ENCODE data around the gene DNAH9.
"Not testable (repeated sequence)": the region's sequence is repeated elsewhere in the genome, so short reads cannot be mapped to it uniquely, and the experiment has no call there.

The DNAH9 gene

DNA sequence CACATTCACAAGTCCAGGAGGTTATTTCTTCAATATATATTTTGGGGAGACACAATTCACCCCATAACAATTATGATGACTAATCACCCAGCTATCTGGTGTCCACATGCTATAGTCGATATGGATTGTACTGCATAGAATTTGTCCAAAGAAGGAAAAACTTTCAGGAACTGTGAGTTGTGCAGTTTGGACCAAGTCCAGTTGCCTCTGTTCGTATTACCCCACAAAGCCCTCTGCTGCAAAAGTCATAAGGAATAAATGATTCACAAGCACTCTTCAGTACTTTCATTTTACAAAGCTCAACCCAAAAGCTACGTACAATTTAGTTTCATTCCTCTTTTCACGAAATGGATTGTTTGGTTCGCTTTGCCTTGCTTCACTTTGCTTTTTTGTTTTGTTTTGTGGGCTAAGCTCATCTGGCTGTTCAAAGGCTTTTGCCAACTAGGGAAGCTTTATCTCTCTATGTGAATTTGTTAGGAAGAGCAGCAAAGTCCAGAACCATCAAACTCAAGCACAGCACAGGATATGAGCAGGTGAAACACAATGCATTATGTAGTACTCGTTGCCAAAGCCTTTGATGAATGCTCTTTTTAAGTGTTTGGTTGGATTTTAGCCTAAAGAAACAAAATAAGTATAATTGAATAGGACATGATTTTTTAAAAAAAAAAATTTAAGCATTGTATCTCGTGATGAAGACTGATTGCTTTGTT, 300.4 kb downstream of the DNAH9 start:
- intact Hi-C loops (cut with DNase I), result no loop called here
- no peak for DNase-seq

DNA sequence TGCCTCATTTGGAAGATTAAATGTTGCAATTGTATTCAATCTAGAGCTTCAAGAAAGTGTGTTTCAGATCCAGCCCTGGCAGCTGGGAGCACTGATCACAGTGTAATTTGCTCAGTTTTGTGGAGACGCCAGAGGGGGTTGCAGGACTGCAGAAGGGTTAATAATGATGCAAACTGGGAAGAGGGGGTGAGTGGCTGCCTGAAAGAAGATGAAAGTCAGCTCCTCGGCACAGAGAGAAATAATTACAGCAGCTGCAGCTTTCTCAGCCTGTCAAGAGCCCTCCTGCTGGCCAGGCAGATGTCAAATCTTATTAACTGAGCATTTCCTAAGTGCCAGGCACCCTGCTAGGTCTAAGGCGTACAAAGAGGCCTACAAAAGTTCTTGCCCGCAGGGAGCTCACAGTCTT, 301.3 kb downstream of the DNAH9 start:
- DNase-seq, result peak in 2 of 10 donors; percentile 17 to 53
- intact Hi-C loops (cut with DNase I), result no loop called here

DNA sequence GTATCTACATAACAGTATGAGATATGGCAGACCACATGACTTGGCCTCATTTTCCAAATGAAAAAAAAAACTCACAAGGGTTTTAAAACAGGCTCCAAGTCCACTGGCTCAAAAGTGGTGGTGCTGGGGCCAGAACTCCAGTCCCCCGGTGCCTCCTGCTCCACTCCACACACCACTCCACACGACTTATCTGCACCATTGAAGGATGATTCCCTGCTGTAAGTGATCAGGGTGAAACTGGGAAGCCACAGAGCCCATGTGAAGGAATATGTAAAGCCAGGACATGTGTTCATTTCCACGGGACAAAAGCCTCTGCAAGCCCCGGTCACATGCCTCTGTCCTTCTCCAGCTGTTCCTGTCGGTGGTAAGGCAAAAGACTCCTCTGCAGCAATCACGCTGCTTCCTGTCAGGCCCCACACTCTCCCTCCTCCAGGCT, 301.8 kb downstream of the DNAH9 start:
- DNase-seq, result no peak
- intact Hi-C loops (cut with DNase I), result no loop called here

DNA sequence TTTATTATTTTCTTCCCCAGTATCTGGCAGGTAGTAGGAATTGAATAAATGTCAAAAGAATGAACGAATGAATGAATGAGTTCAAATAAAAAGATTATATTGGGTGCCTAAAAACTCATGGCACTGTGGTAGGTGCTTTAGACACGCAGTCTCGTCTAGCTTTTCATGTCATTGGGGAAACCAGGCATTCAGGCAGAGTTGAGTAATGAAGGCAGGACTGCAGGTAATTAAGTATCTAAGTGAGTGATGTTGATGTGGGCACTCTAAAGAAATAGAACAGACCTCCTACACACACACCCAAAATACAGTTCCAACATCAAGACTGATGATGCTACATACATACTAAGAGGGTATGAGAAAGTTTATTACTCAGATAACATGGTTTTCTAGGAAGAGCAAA, 302.4 kb downstream of the DNAH9 start:
- intact Hi-C loops (cut with DNase I), result no loop called here
- no peak for DNase-seq

DNA sequence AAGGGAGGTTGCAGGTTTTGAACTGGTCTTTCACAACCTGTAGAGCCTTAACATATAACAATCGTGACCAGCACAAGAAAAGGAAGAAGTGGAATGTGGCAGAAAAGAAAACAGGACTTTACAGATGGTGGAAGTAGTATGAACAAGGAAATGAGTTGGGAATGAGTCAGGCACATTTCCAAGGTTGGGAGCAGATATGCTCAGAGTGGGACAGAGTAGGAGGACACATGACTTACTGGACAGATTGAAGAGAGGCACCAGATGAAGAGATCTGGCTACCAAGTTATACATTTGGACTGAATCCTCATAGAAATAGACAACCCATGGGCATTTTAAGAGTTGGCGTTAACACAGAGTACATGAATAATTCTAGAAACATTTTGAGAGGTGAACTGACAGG, 303.7 kb downstream of the DNAH9 start:
- intact Hi-C loops (cut with DNase I), result no loop called here
- no peak for DNase-seq

DNA sequence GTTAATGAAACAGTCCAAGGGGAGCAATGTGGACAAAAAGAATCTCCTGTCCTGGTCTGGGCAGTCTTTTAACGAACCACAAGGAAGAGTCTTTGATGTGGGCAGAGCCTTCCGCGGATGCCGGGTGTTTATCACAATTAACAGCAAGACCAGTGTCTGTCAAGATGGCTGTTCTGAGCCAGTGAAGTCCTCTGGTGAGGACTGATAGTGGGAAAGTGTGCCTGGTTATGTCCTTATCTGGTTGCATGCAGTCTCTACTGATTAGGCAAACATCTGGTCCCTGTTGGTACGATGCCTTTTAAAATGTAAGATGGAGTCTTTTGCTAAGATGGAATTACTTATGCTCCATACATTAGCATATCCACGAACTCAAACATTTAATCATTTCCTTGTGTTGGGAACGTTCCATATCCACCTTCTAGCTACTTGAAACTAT, 310.5 kb downstream of the DNAH9 start:
- intact Hi-C loops (cut with DNase I), result no loop called here
- no peak for DNase-seq

DNA sequence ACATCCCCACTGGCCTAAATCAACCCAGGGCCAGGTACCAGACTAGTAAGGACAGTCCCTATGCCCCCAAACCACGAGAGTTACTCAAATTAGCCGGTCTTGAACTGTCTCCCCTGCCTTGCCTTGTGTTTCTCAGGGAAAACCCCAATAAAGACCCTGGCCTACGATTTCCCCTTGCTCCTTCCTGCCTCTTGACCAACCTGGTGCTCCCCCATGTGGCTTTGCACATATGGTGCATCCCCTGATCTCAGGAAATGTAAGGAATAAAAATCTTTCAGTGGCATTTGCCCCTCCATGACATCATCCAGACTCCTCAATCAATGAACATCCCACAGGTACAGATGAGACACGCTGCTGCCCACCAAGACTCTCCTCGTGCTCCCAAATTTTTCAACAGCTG, 311.1 kb downstream of the DNAH9 start:
- intact Hi-C loops (cut with DNase I), result no loop called here
- DNase-seq, result no peak

DNA sequence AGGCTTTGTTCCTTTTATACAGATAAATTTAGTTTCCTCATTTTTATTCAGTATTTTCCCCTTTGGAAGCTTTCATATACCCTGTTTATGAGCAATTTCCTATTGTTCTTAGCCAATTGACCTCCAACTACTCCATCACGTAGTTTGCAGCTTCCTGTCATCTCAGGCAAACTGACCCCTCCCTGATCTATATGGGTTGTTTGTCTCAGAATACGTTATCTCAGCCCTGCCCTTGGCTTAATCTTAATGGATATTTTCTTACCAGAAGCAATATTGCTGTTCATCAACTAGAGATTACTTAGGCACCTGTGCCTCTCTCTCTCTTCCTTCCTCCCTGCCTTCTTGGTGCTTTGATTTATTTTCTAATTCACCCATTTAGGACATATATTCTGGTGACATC, 317.8 kb downstream of the DNAH9 start:
- intact Hi-C loops (cut with DNase I), result no loop called here
- DNase-seq, result no peak

DNA sequence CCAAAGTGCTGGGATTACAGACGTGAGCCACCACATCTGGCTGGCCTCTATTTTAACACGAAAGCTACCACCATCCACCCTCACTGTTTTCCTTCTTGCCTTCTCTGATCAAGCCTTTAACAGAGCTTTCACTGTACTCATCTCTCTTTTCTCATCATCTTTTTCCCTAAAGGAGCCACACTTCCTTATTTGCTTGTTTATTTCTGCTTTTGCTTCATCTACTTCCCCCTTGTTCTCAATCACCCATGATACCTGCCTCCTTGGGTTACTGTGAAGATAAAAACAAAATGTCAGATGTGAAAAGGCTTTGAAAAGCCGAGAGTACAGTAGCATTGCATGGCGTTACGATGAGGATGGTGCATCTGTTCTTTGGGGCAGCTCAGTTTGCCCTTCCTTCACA, 319.1 kb downstream of the DNAH9 start:
- no peak for DNase-seq
- intact Hi-C loops (cut with DNase I), result no loop called here

DNA sequence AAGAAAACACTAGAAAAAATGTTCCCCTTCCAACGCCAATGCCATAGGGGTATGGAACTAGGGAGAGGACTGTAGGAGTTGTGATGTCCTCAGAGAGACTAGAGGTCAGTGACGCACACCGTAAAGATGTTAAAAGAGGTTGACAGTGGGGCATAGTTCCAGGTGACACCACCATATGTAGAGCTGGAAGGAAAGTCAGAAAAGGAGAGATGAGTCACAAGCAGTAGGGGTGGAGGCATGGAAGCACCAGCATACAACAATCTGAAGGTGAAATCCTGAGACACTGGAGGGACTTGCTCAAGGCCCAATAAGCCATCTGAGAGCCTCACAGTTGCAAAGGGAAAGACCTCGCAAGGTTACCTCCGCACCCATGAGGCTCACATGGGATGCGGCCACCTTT, 323.0 kb downstream of the DNAH9 start:
- DNase-seq, result no peak
- intact Hi-C loops (cut with DNase I), result no loop called here

DNA sequence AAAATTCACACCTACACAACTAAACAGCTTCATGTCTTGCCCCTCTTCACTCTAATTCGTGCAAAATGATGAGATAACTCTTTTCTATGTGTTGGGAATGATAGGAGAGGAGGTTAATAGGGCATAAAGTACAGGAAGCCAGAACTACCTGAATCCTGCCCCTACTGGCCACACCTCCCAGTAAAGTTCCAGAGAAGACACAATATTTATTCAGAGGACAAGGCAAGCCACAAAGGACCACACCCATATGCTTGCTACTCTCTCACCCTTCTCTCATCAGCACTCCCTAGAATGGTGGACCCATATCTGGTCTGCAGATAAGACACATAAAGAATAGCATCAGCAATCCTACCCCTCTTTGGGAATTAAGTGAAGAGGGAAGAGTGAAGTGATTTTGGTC, 324.4 kb downstream of the DNAH9 start:
- DNase-seq, result no peak
- intact Hi-C loops (cut with DNase I), result no loop called here

DNA sequence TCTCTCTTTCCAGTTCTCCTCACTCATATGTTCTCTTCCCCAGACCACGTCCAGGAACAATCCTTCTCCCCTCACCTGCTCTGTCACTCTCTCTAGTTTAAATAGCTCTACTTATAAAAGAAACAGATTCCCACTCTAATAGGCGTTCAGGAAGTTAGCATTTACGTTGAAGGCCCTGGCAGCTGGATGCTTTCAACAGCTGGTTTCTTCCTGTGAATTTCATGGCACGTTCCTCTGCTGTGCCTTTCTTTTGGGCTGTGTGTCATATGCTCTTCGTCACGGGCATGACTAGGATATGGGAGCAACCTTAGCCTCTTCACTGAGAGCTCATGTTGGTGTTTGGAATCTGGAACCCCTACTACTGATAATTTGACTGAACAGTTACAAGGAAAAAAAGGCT, 325.8 kb downstream of the DNAH9 start:
- no peak for DNase-seq

DNA sequence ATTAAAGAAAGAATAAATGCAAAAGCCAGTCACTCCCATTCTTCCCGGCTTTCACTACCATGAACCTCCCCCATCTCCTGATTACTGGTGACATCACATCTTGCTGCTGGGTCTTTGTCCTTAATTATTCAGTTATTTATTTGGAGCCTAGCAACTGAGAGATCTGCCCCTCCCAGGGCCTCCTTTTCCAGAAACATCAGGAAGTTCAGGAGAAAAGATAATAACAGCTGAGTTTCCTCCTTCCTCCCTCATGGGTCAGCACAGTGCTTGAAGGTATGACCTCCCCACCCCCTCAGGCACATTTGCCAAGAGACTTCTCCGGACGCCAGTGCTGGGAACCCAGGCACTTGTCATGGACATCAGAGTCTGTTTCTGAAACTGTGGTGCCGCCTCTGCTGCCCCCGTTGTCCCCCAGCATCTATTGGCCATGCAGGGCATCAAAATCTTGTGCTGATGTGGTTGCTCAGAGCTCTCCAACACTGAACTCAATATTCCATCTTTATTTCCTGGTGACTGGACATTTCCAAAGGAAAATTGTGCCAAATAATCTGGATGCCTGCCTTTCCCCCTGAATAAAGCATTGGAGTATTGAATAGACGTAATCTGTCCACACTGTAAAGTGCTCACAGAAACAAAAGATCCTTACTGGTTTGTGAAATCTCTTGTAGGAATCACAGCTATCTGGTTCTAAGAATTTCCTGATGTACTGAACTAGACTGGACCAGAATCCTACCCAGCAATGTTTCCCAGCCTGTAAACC, 327.2 kb downstream of the DNAH9 start:
- no peak for DNase-seq
- intact Hi-C loops (cut with DNase I), result no loop called here

More for the DNA sequence above, 325.8 kb downstream of the DNAH9 start:
- intact Hi-C loops (cut with DNase I), result no loop called here

DNA sequence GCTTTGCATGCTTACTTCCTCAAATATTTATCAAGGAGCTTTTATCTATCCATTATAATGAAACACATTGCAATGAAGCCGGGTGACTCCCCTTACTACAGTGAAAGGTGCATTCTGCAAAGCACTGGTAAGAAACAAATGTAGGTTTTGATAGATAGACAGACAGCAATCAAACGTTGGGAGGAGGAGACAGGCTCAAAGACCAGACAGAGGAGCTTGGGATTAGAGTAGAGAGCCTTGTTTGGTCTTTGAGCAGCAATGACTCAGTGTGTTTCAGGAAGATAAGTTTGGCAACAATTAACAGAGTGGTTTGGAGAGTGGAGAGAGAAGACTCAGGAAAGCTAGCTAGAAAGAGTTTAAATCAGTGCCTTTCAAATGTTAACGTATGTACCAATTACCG, 330.2 kb downstream of the DNAH9 start:
- DNase-seq, result no peak
- intact Hi-C loops (cut with DNase I), result no loop called here

DNA sequence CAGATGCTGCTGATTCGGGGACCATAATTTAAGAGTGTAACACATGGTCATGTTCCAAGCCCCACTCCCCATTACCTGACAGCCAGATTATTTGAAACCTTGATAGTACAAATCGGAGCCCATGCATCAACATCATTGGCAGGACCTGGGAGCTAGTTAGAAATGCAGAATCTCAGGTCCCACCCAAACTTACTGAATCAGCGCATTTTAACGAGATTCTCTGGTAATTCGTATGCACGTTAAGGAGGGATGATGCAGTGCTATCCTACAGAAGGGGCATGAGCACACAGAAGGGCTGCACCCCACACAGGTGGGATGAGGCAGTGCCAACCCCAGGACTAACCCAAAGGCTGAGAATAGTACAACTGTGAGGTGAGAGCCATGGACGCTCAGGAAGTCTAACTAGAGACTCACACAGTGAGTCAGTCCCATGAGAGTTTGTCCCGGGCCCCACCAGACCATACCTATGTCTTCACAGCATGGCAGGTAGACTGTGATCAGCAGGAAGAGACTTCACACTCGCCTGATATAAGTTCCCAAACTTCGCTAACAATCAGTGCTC, 334.1 kb downstream of the DNAH9 start:
- intact Hi-C loops (cut with DNase I), result no loop called here
- no peak for DNase-seq

DNA sequence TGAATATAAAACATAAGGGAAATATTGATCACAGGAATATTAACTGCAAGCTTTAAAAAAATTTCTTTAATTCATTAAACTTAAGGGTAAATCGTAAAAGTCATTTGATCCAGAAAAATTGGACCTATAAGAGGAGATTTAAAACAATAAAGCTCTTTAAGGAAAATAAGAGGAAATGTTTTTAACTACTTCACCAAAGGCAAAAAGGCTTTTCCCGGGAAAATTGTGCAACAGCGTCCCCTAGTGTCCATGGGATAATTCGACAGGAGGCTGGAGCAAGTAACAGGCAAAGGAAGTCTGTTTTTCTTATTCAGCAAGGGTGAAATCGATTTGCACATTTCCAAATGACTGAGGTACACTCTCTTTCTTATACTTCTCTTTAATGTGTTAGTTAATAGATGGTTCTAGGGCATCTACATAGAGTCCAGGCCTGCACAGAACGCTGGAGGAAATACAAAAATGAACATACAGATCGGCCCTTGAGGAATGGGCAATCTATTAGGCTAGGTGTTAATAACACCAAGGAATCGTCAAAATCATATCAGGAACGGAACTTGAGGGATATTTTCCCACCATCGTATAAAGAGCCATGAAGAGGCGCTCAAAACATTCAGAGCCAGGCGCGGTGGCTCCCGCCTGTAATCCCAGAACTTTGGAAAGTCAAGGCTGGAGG, 337.6 kb downstream of the DNAH9 start:
- DNase-seq, result peak in 8 of 10 donors; percentile 45 to 94 (median 71)
- intact Hi-C loops (cut with DNase I), result loop anchor here (5.0 kb wide), 1 partner anchor 1059 kb away; no protein-coding TSS in a partner anchor

DNA sequence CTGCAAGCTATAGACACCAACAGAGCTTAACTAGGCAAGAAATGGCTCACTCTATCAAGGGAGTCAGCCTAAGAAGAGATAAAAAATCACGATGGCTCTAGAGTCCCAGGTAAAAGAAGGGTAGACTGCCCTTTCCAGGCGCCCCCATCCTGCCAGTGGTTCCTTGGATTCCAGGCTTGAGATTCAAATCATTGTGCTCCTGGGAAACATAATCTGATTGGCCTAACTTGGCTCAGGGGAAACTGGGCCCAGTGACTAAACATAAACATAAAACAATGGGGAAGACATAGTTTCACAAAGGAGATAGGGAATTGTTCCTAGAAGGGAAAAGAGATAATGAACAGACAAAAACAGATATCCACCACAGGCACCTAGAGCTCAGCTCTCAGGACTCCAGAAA, 342.6 kb downstream of the DNAH9 start:
- intact Hi-C loops (cut with DNase I), result no loop called here
- DNase-seq, result no peak

DNA sequence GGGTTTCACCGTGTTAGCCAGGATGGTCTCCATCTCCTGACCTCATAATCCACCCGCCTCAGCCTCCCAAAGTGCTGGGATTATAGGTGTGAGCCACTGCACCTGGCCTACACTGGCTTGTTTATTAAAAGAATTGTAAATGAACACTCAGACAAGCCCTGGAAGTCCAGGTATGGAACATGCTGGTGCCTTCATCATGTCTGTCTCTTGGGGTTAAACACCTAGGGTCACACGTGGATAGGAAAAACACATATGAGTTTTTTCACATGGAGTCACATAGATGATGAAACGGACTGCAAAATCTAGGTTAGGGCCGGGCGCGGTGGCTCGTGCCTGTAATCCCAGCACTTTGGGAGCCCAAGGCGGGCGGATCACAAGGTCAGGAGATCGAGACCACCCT, 344.8 kb downstream of the DNAH9 start:
- DNase-seq; intact Hi-C loops (cut with DNase I): not testable (repeated sequence)

DNA sequence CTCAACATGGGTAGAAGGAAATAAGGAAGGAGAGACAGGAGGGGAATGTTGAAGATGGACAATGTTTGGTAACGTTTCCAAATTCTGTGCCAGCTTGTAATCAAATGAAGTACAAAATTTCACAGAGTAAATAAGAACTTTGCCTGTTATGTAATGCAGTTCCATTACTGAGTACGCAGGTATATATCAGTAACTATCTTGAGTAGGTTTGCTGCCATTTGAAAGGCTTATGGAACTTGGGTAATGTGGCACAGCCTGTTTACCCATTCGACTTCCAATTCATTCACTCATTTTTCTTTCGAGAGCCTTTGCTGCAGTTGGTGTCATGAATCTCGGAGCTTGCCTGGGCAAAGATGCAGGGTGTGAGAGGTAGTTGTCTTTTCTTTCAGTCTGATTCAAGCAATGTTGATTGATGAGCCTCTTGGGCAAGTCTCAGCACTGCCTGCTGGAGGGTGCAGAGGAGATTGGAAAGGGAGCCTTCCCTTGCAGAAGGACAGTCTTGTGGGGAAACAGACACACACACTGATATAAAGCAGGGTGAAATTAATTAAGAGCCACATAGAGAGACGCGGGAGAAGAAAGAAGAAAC, 345.6 kb downstream of the DNAH9 start:
- DNase-seq, result no peak
- intact Hi-C loops (cut with DNase I), result no loop called here

DNA sequence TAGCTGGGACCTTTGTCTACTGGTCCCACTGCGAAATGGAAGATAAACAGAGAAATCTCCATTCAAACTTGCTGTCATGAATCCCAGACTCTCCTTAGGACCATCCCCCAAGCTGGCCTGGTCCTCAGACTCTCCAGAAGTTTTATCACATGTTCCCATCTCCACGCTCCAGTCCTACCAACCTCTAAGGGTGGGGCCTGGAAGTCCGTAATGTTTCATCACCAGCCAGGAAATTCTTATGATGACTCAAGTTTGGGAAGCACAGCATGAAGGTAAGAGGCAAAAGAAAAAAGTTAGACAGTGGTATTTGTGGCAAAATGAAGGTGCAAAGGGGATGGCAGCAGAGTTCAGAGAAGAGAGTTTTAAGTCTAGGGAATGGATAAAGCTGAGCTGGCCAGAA, 346.3 kb downstream of the DNAH9 start:
- intact Hi-C loops (cut with DNase I), result no loop called here

DNA sequence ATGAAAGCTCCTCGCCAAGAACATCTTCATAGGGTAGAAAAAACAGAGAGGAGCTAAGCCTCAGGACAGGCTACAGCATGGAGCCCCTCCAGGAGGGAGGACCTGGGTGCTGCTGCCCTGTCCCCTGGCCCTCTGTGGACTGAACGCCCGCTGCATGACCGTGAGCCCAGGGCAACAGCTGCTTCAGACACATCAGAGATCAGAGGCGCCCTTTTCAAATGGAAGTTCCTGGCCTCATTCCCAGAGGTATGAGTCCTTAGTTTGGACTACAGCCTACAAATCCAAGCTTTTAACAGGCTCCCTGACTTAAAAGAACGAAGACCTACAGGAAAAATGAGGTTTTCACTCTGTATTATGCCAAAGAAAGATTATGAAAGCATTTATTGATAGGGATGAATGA, 350.5 kb downstream of the DNAH9 start:
- peak in 2 of 10 donors; percentile 8 to 13 for DNase-seq
- intact Hi-C loops (cut with DNase I), result no loop called here

More for the DNA sequence above, 346.3 kb downstream of the DNAH9 start:
- no peak for DNase-seq
